ENCODE data around the gene NTRK2. TPM values are rescaled to one million over a fixed set of nuclear protein-coding genes. Genes with fewer than 3 reads are reported as not detected.

NTRK2 gene
- total and polyA plus RNA-seq, 2 experiments from 2014 or later = 0.03 TPM; not detected in 1

- TF ChIP-seq ZNF462 (CRISPR knock-in tag; IDR thresholded peaks at IDR 0.05) (peak; percentile 66; the same call in 1 of the 2 replicates), CTCF (conservative IDR thresholded peaks at IDR 0.05; ENCODE audit: low read depth in 2 of 2) (peak; percentile 80 to 98)
Observed at GRCh38 chr9:84697509-84698114, 28.1 kb downstream of the NTRK2 start (continued).

- H3K9me3 Mint-ChIP-seq = no peaks in the 10 kb centered on the region
- Histone ChIP-seq H3K27me3 (ENCODE audit: insufficient read depth) (no peaks in the 10 kb centered on the region), H3K27ac (ENCODE audit: low read depth) (no peak overlapping the region), H3K4me2 (no peak overlapping the region), H4K20me1 (replicated peaks; ENCODE audit: insufficient read depth) (no peaks in the 10 kb centered on the region), H3K9me2 (ENCODE audit: insufficient read depth) (no peaks in the 10 kb centered on the region), H3K36me3 (ENCODE audit: insufficient read depth) (no peaks in the 10 kb centered on the region), H3K4me1 (ENCODE audit: insufficient read depth) (no peaks in the 10 kb centered on the region; the same call in 1 of the 2 replicates), H2AFZ (no peak overlapping the region), H3K79me2 (replicated peaks; ENCODE audit: insufficient read depth) (no peaks in the 10 kb centered on the region), H3F3A (replicated peaks; ENCODE audit: low read depth) (no peaks in the 10 kb centered on the region), H3K4me3 (no peak overlapping the region)
- no peak overlapping the region for H3K27ac Mint-ChIP-seq
- peaks cover 9% of the 10 kb centered on the region for H3K4me1 Mint-ChIP-seq
- ATAC-seq = no peak
- H3K4me3 Mint-ChIP-seq = no peak overlapping the region
- peaks cover 3% of the 10 kb centered on the region for H3K27me3 Mint-ChIP-seq (ENCODE audit: insufficient read depth, low read depth, poor library complexity)
- no peak for DNase-seq (ENCODE audit: low spot score)
- H3K36me3 Mint-ChIP-seq (ENCODE audit: low read depth) = no peaks in the 10 kb centered on the region
- TF ChIP-seq STAT1 (IDR thresholded peaks at IDR 0.05; ENCODE audit: unreplicated experiment) (no peak), REST (IDR thresholded peaks at IDR 0.05; ENCODE audit: unreplicated experiment) (no peak), JUNB (IDR thresholded peaks at IDR 0.05; ENCODE audit: unreplicated experiment) (no peak), POLR2AphosphoS5 (IDR thresholded peaks at IDR 0.05; ENCODE audit: low read depth) (no peak), CTCF (conservative IDR thresholded peaks at IDR 0.05; ENCODE audit: low read depth in 2 of 2) (no peak), ZNF331 (CRISPR knock-in tag; IDR thresholded peaks at IDR 0.05; ENCODE audit: low read depth) (no peak)
Observed at GRCh38 chr9:84698323-84698722, 28.8 kb downstream of the NTRK2 start.

All from GM23338 (cell line).